HEK293 (cell line): ENCODE measurements around the gene NOC4L.

ENCODE experiments used
- CTCF ChIA-PET: fragments of 350-600 bp; formaldehyde crosslinking; extraction: SDS; loops from one replicate; lab custom pipeline; 2021; ENCODE audit warnings: antibody characterized with exemption; lab: Yijun Ruan, JAX
- POLR2A ChIA-PET: fragments of 300-600 bp; formaldehyde crosslinking; extraction: SDS; loops from one replicate; lab custom pipeline; 2020; ENCODE audit warnings: antibody characterized with exemption, inconsistent platforms; lab: Yijun Ruan, JAX
- H3K27ac ChIP-seq: fragments of 200-500 bp; sonication (Bioruptor generic); 2 replicates; pipeline ENCODE4 v1.5.1; 2014; ENCODE audit warnings: low read depth, low read length, control low read depth, inconsistent platforms; ENCODE audit errors: extremely low read depth
- H3K36me3 ChIP-seq, 2 experiments: fragments of 200-500 bp in 1 of 2; sonication (Bioruptor generic) in 1 of 2; 1 replicate in 1 of 2; 2 replicates in 1 of 2; pipeline ENCODE4 v1.5.1; 2014 to 2017; ENCODE audit warnings: inconsistent platforms in 2 of 2, low read length in 2 of 2; ENCODE audit not compliant: control insufficient read depth in 2 of 2, insufficient read depth in 1 of 2
- H3K4me1 ChIP-seq: fragments of 200-500 bp; sonication (Bioruptor generic); 2 replicates; pipeline ENCODE4 v1.5.1; 2014; ENCODE audit warnings: mild to moderate bottlenecking, low read length, inconsistent platforms; ENCODE audit not compliant: control insufficient read depth, insufficient read depth
- H3K4me3 ChIP-seq: 2 replicates; pipeline ENCODE4 v1.5.1; 2011; ENCODE audit warnings: low read depth, mild to moderate bottlenecking, control low read depth, low read length, moderate library complexity
- H3K9me3 ChIP-seq: fragments of 200-500 bp; sonication (Bioruptor generic); 2 replicates; pipeline ENCODE4 v1.5.1; 2014; ENCODE audit warnings: low read depth, low read length, inconsistent platforms; ENCODE audit not compliant: control insufficient read depth, insufficient read depth
- ZBTB10 ChIP-seq: fragments of 450-650 bp; formaldehyde crosslinking; IDR thresholded peaks from 2 replicates; pipeline ENCODE4 v1.5.1; 2016; ENCODE audit warnings: missing biosample characterization, missing genetic modification characterization
- ZEB2 ChIP-seq: fragments of 450-650 bp; formaldehyde crosslinking; IDR thresholded peaks from 2 replicates; pipeline ENCODE4 v1.5.1; 2016; ENCODE audit warnings: missing biosample characterization, missing genetic modification characterization
- ZNF132 ChIP-seq: fragments of 450-650 bp; formaldehyde crosslinking; IDR thresholded peaks from 2 replicates; pipeline ENCODE4 v1.5.1; 2017; ENCODE audit warnings: missing biosample characterization, missing genetic modification characterization, borderline replicate concordance
- ZNF335 ChIP-seq: fragments of 450-650 bp; formaldehyde crosslinking; conservative IDR thresholded peaks from 2 replicates; pipeline ENCODE4 v1.5.1; 2016; ENCODE audit warnings: missing biosample characterization, missing genetic modification characterization
- ZNF555 ChIP-seq: fragments of 450-650 bp; formaldehyde crosslinking; conservative IDR thresholded peaks from 2 replicates; pipeline ENCODE4 v1.5.1; 2017; ENCODE audit warnings: missing biosample characterization, mild to moderate bottlenecking, missing genetic modification characterization, inconsistent platforms
- ZNF571 ChIP-seq: fragments of 450-650 bp; formaldehyde crosslinking; IDR thresholded peaks from 2 replicates; pipeline ENCODE4 v1.5.0; 2017; ENCODE audit warnings: missing biosample characterization, missing genetic modification characterization
- ZNF624 ChIP-seq: fragments of 450-650 bp; formaldehyde crosslinking; IDR thresholded peaks from 2 replicates; pipeline ENCODE4 v1.5.1; 2017; ENCODE audit warnings: missing biosample characterization, missing genetic modification characterization
- ZNF701 ChIP-seq: fragments of 450-650 bp; formaldehyde crosslinking; IDR thresholded peaks from 2 replicates; pipeline ENCODE4 v1.5.1; 2016; ENCODE audit warnings: missing biosample characterization, missing genetic modification characterization
- ZNF843 ChIP-seq: fragments of 450-650 bp; formaldehyde crosslinking; IDR thresholded peaks from 2 replicates; pipeline ENCODE4 v1.5.1; 2016; ENCODE audit warnings: missing biosample characterization, missing genetic modification characterization

Gene NOC4L

GRCh38 chr12:132201391-132202120, 57.3 kb downstream of the NOC4L start:
- Histone ChIP-seq H3K4me1 (no peaks in the 10 kb centered on the region), H3K36me3 (no peaks in the 10 kb centered on the region), H3K4me3 (no peak overlapping the region), H3K9me3 (no peaks in the 10 kb centered on the region), H3K27ac (no peak overlapping the region)
- CTCF ChIA-PET, result no interaction called here
- POLR2A ChIA-PET, result no interaction called here
- no peak for TF ChIP-seq ZEB2 (tag by site-specific recombination)
- no peak for TF ChIP-seq ZNF701 (tag by site-specific recombination)
- no peak for TF ChIP-seq ZNF335 (tag by site-specific recombination)
- TF ChIP-seq ZNF843 (tag by site-specific recombination), result no peak
- TF ChIP-seq ZNF624, result no peak
- TF ChIP-seq ZBTB10 (tag by site-specific recombination), result no peak
- no peak for TF ChIP-seq ZNF555 (tag by site-specific recombination)
- TF ChIP-seq ZNF132 (tag by site-specific recombination), result no peak
- no peak for TF ChIP-seq ZNF571 (tag by site-specific recombination)
